ENCODE results near the gene SELENOK. TPM values are rescaled to one million over a fixed set of nuclear protein-coding genes. Genes with fewer than 3 reads are reported as not detected.

The SELENOK gene
- total and polyA plus RNA-seq, 2 of the 13 experiments (the other 11 are each of a cell fraction or from before 2014, with no cell fraction given): 67.0 to 81.0 TPM

- TF ChIP-seq, protein P1, sequence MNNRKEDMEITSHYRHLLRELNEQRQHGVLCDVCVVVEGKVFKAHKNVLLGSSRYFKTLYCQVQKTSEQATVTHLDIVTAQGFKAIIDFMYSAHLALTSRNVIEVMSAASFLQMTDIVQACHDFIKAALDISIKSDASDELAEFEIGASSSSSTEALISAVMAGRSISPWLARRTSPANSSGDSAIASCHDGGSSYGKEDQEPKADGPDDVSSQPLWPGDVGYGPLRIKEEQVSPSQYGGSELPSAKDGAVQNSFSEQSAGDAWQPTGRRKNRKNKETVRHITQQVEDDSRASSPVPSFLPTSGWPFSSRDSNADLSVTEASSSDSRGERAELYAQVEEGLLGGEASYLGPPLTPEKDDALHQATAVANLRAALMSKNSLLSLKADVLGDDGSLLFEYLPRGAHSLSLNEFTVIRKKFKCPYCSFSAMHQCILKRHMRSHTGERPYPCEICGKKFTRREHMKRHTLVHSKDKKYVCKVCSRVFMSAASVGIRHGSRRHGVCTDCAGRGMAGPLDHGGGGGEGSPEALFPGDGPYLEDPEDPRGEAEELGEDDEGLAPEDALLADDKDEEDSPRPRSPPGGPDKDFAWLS (CRISPR knock-in tag; IDR thresholded peaks at IDR 0.05; ENCODE audit: borderline replicate concordance): no peak
- TF ChIP-seq ZKSCAN5 (CRISPR knock-in tag; IDR thresholded peaks at IDR 0.05): no peak
- 0 out of 2 replicates have a peak, but pooled peaks have one; percentile 23 for TF ChIP-seq ZSCAN5A (CRISPR knock-in tag; IDR thresholded peaks at IDR 0.05; ENCODE audit: borderline replicate concordance)
- TF ChIP-seq ZSCAN20 (CRISPR knock-in tag; IDR thresholded peaks at IDR 0.05; ENCODE audit: borderline replicate concordance): no peak
- TF ChIP-seq ZBTB1 (CRISPR knock-in tag; IDR thresholded peaks at IDR 0.05; ENCODE audit: borderline replicate concordance): no peak
- peak; percentile 96 for TF ChIP-seq TBX3 (IDR thresholded peaks at IDR 0.05; ENCODE audit: borderline replicate concordance)
- TF ChIP-seq ZNF44 (CRISPR knock-in tag; IDR thresholded peaks at IDR 0.05): no peak
- TF ChIP-seq FOXA3 (CRISPR knock-in tag; IDR thresholded peaks at IDR 0.05): no peak
- no peak; the same call in 1 of the 2 replicates for TF ChIP-seq ZBTB42 (CRISPR knock-in tag; IDR thresholded peaks at IDR 0.05)
- no peak; the same call in 1 of the 2 replicates for TF ChIP-seq HNRNPL (IDR thresholded peaks at IDR 0.05; ENCODE audit: low read depth, low read length)
- peak; percentile 72; the same call in 1 of the 2 replicates for TF ChIP-seq THRA (CRISPR knock-in tag; IDR thresholded peaks at IDR 0.05; ENCODE audit: borderline replicate concordance)
- TF ChIP-seq HNF4G (IDR thresholded peaks at IDR 0.05; ENCODE audit: borderline replicate concordance, low read depth, low read length): peak; percentile 88
- peak; percentile 56; the same call in 1 of the 2 replicates for TF ChIP-seq HNF4G (CRISPR knock-in tag; IDR thresholded peaks at IDR 0.05; ENCODE audit: borderline replicate concordance, low read depth)
- peak; percentile 36; the same call in 1 of the 2 replicates for TF ChIP-seq KLF12 (CRISPR knock-in tag; IDR thresholded peaks at IDR 0.05; ENCODE audit: borderline replicate concordance)
- TF ChIP-seq ZNF205 (CRISPR knock-in tag; IDR thresholded peaks at IDR 0.05): no peak
- no peak for TF ChIP-seq HOXA7 (CRISPR knock-in tag; IDR thresholded peaks at IDR 0.05)
- no peak; the same call in 1 of the 2 replicates for TF ChIP-seq ZZZ3 (CRISPR knock-in tag; IDR thresholded peaks at IDR 0.05; ENCODE audit: borderline replicate concordance)
- peak; percentile 52 for TF ChIP-seq PITX1 (CRISPR knock-in tag; IDR thresholded peaks at IDR 0.05)
- TF ChIP-seq RELA (CRISPR knock-in tag; IDR thresholded peaks at IDR 0.05): no peak
- no peak for TF ChIP-seq NONO (IDR thresholded peaks at IDR 0.05)
- peak; percentile 30 for TF ChIP-seq NONO (CRISPR knock-in tag; conservative IDR thresholded peaks at IDR 0.05)
- no peak for TF ChIP-seq ZNF282 (IDR thresholded peaks at IDR 0.05; ENCODE audit: partially characterized antibody)
- TF ChIP-seq YEATS4 (CRISPR knock-in tag; IDR thresholded peaks at IDR 0.05; ENCODE audit: borderline replicate concordance): no peak; the same call in 1 of the 2 replicates
- TF ChIP-seq ZFP62 (CRISPR knock-in tag; IDR thresholded peaks at IDR 0.05): no peak
- no peak for TF ChIP-seq ZFP36 (IDR thresholded peaks at IDR 0.05; ENCODE audit: borderline replicate concordance, low read depth, low read length, partially characterized antibody)
- 0 out of 2 replicates have a peak, but pooled peaks have one; percentile 24 for TF ChIP-seq KAT8 (CRISPR knock-in tag; IDR thresholded peaks at IDR 0.05)
These were observed 48.2 kb downstream of the SELENOK start (continued) for GRCh38 chr3:53843195-53844177.
